Inferior parietal cortex (tissue), 1 donor: ENCODE data around the gene RUSF1.
"Not testable (repeated sequence)": the region's sequence is repeated elsewhere in the genome, so short reads cannot be mapped to it uniquely, and the experiment has no call there.

Source experiments
- DNase-seq: peaks from one replicate; pipeline ENCODE4 v3.0.0-alpha.2; 2016; ENCODE audit errors: extremely low spot score

RUSF1 gene

GRCh38 chr16:31487071-31487719, 21.0 kb downstream of the RUSF1 start:
- no peak for DNase-seq

GRCh38 chr16:31486045-31486444, 22.1 kb downstream of the RUSF1 start:
- DNase-seq, result no peak

GRCh38 chr16:31485571-31485970, 22.6 kb downstream of the RUSF1 start:
- no peak for DNase-seq

GRCh38 chr16:31484491-31485171, 23.6 kb downstream of the RUSF1 start:
- no peak for DNase-seq

- not testable (repeated sequence) for DNase-seq
Measured at GRCh38 chr16:31484048-31484447, 24.1 kb downstream of the RUSF1 start.

- no peak for DNase-seq
Measured at GRCh38 chr16:31483081-31483480, 25.1 kb downstream of the RUSF1 start, which contains the start of gene SLC5A2. Gene SLC5A2 (plus strand): TSS chr16:31483123. CDS start chr16:31483137, 14 bp downstream.

GRCh38 chr16:31480851-31481536, 27.2 kb downstream of the RUSF1 start:
- no peak for DNase-seq

GRCh38 chr16:31479751-31480150, 28.4 kb downstream of the RUSF1 start:
- no peak for DNase-seq

- DNase-seq, result no peak
Measured at GRCh38 chr16:31478956-31479355, 29.2 kb downstream of the RUSF1 start.

- DNase-seq, result no peak
Measured at GRCh38 chr16:31477220-31478216, 30.7 kb downstream of the RUSF1 start.

GRCh38 chr16:31476303-31477219, 31.6 kb downstream of the RUSF1 start:
- DNase-seq, result no peak

- no peak for DNase-seq
Measured at GRCh38 chr16:31475946-31476302, 32.3 kb downstream of the RUSF1 start.

GRCh38 chr16:31474773-31475738, 33.1 kb downstream of the RUSF1 start:
- DNase-seq, result no peak

GRCh38 chr16:31474173-31474714, 33.9 kb downstream of the RUSF1 start:
- no peak for DNase-seq

GRCh38 chr16:31473264-31473984, 34.8 kb downstream of the RUSF1 start:
- no peak for DNase-seq

- DNase-seq, result no peak
Measured at GRCh38 chr16:31472709-31473203, 35.4 kb downstream of the RUSF1 start.

GRCh38 chr16:31471875-31472708, 36.1 kb downstream of the RUSF1 start, which contains the start of gene TGFB1I1:
Gene TGFB1I1 (plus strand): TSS chr16:31472152. CDS start chr16:31472189, 37 bp downstream.
- DNase-seq, result no peak
